NCI-H345 treated with DMSO at 0.1 percent for 48 hours (cell line): ENCODE measurements around the gene SLC25A15.
"Not testable (repeated sequence)": the region's sequence is repeated elsewhere in the genome, so short reads cannot be mapped to it uniquely, and the experiment has no call there.

Source experiments
- DNase-seq: peaks from one replicate; lab custom pipeline; 2025; ENCODE audit not compliant: unreplicated experiment; lab: John Stamatoyannopoulos, UW

Gene SLC25A15

DNA sequence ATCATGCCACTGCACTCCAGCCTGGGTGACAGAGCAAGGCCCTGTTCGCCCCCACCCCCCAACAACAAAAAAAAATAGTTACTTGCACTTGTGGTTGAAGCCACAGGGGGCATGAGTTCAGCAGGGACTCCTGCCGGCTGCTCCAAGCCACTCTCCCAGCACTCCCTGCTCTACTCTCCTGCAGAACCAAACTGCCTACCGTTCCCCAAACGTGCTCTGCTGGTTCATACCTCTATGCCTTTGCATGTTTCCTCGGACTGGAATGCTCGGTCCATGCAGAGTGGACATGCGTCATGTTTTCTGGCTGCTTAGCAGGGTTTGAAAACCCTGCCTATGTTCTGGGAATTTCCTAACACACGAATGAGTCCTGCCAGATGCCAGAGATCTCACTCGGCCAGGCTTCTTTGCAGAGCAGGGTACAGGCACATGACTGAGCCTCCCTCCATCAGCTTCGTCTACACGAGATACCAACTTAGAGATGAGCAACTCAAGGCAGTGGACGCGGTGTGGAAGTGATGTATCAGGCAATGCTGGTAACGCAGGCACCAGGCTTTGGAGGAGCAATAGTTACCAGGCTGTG, 8.5 kb upstream of the SLC25A15 start:
- DNase-seq: no peak

DNA sequence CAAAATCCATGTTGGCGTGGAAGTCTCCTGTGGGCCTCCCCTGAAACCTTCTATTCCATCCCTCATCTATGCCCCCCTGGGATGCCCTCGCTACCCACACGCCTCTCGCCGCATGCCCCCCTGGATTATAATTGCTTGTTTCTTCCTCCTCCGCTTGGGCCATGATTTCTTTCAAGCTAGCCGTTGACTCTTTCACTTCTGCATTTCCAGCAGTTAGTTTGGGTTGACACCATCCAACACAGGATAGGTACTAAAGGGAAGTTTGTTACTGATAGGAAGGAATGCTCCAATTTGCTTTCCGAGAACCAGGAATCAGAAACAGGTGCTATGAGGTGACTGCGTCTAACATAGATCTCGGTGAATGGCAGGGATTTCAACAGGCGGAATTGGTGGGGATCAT, 7.7 kb upstream of the SLC25A15 start:
- no peak for DNase-seq

DNA sequence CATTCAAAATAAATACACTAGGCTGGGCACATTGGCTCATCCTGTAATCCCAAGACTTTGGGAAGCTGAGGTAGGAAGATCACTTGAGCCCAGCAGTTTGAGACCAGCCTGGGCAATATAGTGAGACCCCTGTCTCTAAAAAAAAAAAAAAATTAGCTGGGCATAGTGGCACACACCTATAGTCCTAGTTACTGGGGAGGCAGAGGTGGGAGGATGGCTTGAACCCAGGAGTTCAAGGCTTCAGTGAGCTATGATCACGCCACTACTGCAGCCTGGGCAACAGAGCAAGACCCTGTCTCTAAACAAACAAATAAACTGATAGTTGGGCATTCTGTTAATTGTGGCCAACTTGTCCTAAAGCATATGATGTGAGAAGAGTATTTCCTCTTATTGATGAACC, 6.4 kb upstream of the SLC25A15 start:
- DNase-seq: not testable (repeated sequence)

DNA sequence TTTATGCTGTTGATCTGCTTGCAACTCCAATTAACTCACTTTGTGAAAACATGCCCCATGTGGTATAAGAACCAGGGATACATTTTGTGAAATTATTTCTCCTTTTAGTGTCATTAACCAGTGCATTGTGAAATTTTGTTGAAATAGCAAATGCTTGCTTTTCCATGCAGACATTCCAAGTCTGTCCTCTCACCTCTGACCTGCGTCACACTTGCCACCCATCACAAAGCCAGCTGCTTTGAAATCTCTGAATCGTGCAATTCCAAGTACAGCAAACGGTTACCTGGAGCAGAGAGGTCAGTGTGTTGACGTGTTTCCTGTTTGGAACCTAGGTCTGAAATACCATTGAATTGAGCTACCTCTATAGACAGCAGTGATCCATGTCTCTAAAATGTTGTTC, 4.9 kb upstream of the SLC25A15 start:
- DNase-seq: no peak

DNA sequence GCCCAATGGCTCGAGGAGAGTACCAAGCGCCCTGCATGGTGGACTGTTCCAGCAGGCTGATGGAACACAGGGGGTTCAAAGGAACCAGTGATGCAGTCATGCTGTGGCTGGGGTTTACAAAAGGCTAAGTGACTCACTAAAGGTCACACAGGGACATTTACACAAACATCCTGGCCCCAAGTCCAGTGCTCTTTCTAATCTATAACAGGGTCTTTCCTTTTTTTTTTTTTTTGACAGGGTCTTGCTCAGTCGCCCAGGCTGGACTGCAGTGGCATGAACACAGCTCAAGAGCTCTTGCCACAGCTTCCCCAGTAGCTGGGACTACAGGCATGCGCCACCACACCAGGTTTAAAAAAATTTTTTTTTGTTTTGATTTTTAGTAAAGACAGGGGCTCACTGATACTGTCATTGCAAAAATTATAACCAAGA, 2.8 kb upstream of the SLC25A15 start:
- DNase-seq: no peak

DNA sequence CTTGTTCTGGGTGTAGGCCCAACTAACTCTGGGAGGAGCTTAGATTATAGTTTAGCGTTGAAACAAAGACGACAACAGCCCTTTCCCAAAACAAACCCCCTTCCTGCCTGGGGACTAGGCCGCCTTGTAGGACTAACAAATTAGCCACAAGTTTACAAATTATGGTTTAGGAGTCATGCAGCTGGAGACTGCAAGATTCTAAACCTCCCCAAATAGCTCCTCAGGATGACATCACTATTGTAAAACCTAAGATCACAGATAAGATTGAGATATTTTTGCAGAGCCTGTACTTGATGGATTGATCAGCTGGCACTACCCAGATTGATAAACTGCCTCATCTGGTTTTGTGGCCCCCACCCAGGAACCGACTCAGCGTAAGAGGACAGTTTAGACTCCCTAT, 2.3 kb upstream of the SLC25A15 start:
- DNase-seq: no peak

DNA sequence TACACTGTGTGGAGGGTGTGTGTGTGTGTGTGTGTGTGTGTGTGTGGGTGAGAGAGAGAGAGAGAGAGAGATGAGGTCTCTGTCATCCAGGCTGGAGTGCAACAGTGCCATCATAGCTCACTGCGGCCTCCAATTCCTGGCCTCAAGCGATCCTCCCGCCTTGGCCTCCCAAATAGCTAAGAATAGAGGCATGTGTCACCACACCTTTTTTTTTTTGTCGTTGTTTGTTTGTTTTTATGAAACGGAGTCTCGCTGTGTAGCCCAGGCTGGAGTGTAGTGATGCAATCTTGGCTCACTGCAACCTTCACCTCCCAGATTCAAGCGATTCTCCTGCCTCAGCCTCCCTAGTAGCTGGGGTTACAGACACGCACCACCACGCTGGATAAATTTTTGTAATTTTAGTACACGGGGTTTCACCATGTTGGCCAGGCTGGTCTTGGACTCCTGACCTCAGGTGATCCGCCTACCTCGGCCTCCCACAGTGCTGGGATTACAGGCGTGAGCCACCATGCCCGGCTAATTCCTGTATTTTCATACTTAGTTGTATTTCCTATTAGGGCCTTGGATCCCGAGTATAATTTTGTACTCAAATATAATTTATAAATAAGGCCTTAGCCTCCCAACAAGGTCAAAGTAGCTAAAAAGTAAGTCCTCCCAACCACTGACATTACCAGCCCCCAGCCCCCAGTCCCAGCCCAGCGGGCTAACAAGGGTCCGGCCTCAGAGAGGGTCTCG, 704 bp upstream of the SLC25A15 start:
- not testable (repeated sequence) for DNase-seq

DNA sequence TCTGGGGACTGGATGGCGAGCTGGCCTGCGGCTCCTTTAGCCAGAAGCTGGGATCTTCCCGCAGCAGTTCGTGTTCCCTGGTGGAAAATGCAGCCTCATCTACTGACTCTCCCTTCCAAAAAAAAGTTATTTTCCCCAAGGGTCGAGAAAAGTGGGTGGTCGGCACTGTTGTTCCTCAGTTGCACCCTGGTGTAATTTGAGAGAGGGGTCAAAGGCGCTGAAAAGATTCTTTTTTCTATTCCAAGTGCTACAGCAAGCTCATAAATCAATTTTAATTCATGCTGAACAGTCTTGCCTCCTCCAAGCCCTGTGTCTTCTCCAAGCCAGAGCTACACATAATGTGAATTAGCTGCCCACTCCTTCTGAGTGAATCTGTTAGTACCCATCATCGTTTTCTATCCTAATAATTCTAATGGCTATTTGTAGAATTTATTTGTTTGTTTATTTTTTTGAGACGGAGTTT, 774 bp downstream of the SLC25A15 start:
- no peak for DNase-seq

DNA sequence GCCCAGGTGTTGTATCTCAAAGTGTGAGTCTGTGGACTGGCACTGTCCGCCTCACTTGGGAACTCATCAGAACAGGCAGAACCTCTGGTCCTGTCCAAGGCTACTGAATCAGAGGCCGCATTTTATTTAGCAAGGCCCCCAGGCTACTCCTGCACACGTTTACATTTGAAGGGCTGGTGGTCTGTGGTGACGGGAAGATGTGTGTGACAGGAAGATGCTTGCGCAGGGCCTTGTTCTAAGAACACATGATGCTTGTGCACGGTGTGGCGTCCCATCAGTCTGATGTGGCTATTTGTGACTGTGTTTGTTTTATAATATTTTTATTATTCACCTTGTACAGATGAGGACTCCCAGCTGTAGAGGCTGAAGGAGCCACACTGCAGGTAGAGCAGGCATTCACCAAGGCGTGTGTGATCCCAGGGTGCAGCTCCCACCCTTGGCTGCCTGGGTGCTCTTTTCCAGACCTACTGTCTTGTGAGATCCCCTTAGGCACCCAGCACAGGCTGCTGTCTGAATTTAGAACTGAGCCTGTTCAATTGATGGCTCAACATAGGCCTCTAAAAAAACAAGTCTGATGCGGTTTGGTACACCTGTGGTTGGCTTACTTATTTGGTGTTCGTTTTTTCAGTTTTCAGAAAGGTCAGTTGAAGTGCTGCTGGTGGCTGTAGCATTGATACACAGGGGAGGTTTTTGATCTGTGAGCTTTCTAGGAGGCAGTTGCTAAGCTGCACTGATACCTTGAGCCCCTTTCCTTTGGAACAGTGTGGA, 3.1 kb downstream of the SLC25A15 start:
- DNase-seq: no peak

DNA sequence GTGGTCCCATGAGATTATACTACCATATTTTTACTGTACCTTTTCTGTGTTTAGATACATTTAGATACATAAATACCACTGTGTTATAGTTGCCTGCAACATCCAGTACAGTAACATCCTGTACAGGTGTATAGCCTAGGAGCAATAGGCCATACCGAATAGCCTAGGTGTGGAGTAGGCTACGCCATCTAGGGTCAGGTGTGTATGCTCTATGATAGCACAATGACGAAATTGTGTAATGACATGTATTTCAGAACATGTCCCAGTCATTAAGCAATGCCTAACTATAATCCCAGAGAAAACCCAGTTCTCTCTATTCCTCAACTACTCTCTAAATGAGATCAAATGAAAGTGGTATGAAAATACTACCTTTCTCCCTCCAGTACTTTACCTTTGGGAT, 3.9 kb downstream of the SLC25A15 start:
- no peak for DNase-seq

DNA sequence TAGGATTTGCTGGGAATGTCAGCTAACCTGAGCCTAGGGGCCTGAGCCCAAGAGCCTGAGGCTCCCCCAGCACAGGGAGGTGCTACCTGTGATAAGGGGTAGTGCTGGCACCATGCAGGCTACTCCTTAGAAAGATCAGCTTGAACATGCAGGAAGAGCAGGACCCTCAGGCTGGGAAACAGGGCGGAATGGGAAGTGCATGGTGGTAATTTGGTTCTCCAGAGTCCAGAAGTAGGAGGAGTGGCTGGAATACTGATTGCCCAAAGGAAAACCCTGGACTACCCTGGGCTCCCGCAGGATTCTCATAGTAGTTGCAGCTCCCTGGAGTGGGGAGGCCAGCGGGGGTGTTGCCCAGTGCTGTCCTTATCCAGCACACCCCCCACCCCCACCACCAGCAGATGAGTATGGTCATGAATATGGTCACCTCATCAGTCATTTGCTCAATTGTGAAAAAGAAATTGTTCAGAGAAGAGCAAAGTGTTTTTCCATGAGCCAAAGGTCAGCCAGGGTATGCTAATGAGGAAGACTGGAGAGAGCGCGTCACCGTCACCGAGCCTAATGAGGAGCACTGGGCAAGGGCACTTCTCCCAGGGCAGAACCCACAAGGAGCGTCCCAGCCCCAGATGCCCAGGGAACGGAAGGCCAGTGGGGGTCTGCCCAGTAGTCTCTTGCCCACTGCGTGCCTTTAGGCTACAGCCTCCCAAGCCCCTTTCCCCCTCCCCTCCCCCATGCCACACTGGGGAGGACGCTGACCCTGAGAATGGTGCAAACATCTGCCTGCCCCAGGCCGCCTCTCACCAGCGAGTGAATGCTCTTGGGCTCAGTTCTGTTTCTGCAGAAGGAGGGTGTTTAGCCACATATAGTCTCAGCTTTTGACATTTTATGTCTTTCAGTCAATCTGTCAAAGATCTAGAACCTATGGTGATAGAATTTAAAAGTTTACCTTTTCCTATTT, 5.3 kb downstream of the SLC25A15 start:
- no peak for DNase-seq

DNA sequence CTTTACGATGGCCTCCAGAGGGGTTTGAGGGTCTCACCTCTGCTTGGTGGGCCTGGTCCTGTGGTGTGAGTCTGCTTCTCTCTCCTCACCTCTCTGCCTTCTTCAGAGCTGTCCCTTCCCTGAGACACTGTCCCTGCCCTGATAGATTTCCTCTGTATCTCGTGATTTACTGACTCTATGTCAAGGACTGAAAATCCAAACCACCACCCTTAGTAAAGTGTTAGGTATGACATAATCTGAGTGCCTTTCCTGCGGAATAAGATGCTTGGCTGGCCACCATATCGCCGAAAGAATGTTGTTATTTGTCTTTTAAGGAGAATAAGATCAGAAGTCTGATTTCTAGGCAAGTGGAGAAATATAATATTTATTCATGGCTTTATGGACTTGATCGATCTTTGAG, 7.2 kb downstream of the SLC25A15 start:
- no peak for DNase-seq

DNA sequence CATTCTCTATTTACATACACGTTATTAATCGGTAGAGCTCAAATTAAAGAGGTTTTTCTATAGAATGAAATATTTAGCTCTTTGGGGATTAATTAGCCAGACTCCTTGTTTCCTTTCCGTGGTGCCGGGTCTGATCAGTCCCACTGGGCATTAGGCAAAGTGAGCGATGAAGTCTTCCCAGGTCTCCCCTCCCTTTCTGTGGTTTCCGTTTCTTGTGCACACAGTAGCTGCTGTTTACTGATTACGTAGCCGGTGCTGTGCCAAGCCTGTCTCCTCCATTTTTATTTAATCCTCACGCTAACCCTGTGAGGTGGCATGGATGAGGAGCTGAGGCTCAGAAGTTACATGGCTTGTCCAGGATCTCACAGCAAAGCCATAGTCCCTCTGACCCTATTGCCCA, 9.0 kb downstream of the SLC25A15 start:
- no peak for DNase-seq

DNA sequence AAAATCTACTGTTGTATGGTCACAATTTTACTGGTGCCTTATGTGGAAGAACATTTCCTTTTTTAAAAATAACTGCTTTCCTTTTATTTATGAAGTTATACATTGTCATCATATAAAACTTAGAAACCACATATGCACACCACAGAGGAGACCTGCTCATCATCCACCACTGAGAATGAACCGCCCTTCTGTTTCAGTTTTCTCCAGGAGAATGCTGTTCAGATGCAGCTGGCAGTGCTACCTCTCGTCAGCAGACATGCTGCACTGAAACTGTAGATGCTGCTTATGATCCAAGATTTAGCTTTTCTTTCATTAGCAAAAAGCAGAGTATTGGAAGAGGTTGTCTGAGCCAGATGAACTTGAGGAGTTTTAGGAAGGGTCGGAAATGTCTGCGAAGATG, 10.1 kb downstream of the SLC25A15 start:
- DNase-seq: no peak

DNA sequence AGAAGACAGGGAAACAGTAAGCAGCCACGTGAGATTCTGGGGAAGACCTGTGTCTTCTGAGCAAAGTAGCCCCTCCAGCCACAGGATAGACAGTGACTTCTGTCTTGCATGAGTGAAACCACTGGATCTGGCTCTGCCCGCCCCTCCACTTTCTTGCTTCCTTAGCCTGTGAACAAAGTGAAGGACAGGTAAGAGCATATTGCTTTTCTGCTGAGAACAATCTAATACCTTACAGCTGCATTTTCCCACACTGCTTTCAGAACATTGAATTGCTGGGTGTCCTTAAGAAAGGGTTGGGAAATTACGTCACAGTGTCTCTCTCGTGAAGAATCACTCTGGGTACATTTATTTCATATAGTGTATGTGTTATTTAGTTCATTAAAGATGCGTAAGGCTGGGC, 11.1 kb downstream of the SLC25A15 start:
- DNase-seq: no peak

DNA sequence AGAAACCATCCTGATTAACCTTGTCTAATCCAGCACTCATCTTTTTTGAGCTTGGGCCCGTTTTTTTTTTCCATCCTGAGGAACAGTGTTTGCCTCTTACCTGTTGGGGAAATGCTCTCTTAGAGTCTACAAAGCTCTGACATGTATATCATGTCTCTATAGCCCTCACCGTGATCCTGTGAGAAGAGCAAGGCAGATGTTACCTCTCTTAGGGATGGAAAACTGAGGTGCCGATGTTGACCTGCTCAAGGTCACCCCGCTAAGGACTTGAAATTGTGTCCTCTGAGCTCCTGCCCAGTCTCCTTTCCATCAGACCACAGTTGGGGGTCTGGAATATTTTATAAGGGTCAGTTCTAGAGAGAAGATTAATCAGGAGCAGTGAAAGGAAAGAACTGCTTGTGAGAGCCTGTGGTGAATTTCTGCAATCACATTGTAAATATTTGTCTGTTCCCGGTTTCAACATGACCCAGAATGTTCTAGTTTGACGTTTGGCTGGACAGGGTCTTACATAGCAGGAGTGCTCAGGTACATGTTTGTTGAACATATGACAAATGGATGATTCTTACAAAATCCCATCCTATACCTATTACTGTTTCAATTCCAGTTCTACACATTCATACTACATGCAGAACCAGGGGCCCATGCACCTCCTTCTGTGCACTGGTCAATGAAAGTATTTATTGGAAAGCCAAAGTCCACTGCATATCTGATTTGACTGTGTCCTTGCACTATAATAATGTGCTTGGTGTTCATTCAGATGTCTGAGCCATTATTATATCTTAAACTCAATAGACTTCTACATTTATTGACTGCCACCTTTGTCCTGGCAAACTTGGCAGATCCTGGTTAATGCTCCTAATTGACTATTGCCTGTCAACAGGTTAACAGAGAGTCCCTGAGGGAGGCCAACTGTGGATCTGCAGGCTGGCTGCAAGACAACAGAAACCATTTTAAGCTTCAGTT, 12.1 kb downstream of the SLC25A15 start:
- no peak for DNase-seq

DNA sequence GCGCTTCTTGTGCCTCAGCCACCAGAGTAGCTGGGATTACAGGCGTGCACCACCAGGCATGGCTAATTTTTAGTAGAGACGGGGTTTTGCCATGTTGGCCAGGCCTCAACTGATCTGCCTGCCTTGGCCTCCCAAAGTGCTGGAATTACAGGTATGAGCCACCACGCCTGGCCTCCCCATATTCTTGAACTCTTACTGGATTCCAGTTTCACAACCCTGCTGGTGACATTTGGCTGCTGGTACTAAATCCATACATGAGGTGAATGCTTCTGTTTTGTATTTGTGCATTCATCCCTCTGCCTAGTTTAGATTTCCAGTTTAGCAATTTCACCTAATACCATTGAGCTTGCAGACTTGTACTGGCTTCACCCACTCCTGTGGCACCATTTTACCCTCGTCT, 13.9 kb downstream of the SLC25A15 start:
- no peak for DNase-seq

DNA sequence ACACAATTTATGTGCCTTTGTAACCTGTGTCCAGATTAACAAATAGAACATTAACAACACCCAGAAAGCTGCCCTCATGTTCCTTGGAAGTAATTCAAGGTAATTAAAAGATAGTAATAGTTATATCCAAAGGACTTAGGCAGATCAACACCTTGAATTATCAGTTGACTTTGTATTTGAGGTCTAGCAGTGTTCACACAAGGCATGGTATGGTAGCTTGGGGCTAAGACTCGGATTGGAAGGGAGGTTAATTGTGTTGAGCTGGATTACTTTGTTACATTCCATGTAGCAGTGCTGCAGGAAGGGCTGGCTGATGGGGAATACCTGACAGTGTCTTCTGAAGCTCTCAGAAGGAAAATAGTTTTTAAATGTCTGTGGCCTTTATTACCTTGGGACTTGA, 16.8 kb downstream of the SLC25A15 start:
- no peak for DNase-seq

DNA sequence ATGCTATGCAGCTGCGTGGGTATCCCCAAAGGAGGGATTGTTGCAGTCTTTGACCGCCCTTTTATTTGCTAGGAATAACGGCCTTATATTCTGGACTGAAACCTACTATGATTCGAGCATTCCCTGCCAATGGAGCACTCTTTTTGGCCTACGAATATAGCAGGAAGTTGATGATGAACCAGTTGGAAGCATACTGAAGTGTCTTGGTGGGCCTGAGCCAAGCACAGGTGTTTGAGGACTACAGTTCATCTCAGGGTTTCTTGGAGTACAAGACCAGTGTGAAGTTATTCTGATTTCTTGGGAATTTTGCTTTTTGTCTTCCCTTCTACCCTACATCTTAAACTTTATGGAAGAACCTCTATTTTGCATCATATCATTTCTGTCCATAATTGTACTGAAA, 20.1 kb downstream of the SLC25A15 start:
- DNase-seq: no peak

DNA sequence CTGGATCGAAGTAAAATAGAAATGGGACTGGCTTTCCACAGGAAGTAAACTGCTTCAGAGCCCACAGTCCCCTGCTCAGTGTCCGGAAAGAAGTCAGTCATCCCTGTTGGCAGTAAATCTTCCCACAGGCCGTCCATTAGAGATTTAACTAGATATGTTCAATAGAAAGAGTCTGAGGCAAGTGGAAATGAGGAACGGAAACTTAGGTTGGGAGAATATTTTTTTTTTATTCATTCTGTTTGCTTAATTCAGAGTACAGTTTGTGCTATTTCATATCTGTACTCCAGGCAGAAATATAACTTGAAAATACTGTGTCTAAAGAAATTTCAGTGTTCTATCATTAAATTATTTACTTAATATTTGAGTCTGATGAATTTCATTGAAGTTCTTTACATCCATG, 22.7 kb downstream of the SLC25A15 start:
- DNase-seq: no peak
